Umbilical cord (tissue), 2 donors: Measurements from ENCODE around the gene IFIT5. TPM values are rescaled to one million over a fixed set of nuclear protein-coding genes. Genes with fewer than 3 reads are reported as not detected.
"Not testable (repeated sequence)": the region's sequence is repeated elsewhere in the genome, so short reads cannot be mapped to it uniquely, and the experiment has no call there.

Source experiments
- DNase-seq: peaks from one replicate; pipeline ENCODE4 v3.0.0-alpha.2; 2015; ENCODE audit warnings: low spot score
- total RNA-seq: library from RNA; depleted of rRNA; stranded (reverse); fragments of >200 nt; gene quantifications from one replicate; pipeline ENCODE4 v1.2.3, GENCODE V29; 2014; ENCODE audit warnings: low replicate concordance; ENCODE audit not compliant: insufficient read depth

Gene IFIT5
- total RNA-seq, 1 donor from 2014 or later = 13.5 TPM

DNA sequence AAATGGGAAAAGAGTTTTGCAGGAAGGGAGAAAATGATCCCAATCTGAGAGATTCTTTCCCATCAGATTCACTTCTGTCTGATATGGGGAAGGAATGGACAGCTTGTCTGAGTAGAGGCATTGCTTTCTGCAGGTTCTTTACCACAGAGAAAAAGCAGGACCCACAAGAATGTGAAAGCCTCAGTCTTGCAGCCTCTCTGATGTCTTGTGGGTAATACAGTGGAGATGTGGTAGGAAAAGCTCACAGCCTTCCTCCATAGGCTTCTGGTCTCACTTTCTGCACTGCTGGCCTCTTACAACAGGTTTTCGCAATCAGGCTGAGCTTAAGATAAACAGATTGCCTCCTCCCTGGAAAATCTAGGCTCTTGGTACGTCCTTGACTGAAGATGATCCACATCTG, 21.4 kb upstream of the IFIT5 start:
- DNase-seq = peak; percentile 94

DNA sequence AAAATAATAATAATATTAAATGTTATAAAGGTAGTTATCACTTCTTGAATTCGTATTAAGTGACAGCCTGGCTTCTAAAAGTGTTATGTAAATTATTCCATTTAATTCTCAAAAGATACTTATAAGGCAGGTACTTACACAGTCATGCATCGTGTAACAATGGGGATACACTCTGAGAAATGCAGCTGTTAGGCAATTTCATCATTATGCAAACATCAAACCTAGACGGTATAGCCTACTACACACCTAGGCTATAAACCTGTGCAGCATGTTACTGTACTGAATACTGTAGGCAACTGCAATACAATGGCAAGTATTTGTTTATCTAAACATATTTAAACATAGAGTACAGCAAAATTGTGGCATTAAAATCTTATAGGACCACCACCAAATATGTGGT, 20.5 kb upstream of the IFIT5 start:
- DNase-seq = no peak

- DNase-seq = no peak
These were observed 19.2 kb upstream of the IFIT5 start for GRCh38 chr10:89395141-89395540.

DNA sequence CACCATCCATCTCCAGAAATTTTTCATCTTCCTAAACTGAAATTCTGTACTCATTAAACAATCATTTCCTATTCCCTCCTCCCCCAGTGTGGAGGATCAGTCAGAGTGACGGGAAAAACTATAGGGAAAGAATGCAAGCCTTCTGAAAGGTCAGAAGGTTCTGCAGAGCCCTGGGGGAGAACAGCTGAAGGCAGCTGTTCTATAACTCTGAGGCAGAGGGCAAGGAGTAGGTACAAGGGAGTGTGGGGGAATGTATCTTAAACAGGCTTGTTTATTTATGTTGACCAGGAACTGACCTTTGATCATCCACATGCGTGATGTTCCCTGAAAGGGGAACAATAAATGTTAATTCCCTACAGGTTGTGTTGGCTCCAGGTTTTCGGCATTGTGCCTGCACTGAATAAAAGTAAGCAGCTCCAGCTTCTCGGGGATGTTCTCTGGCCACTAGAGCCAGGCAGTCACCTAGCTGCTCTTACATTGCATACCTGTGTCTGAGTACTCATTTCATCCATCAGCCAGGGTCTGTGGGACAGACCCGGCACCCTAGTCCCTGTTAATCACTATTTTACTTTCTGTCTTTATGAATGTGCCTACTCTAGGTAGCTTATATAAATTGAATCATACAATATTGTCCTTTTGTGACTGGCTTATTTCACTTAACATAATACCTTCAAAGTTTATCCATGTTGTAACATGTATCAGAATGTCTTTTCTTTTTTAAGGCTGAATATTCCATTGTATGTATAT, 16.2 kb upstream of the IFIT5 start:
- DNase-seq = no peak

DNA sequence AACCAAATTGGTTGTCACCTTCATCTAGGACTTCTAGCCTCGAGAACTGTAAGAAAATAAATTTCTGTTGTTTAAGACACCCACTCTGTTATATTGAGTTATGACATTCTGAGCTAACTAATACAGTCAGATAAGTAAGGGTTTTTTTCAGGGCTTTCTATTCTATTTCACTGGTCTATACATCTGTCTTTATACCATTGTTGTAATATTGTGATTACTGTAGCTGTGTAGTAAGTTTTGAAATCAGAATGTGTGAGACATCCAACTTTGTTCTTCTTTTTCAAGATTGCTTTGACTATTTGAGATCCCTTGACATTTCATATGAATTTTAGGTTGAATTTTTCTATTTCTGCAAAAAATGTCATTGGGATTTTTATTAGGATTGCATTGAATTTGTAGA, 14.4 kb upstream of the IFIT5 start:
- no peak for DNase-seq

- DNase-seq = no peak
These were observed 11.3 kb upstream of the IFIT5 start for GRCh38 chr10:89403043-89403442.

DNA sequence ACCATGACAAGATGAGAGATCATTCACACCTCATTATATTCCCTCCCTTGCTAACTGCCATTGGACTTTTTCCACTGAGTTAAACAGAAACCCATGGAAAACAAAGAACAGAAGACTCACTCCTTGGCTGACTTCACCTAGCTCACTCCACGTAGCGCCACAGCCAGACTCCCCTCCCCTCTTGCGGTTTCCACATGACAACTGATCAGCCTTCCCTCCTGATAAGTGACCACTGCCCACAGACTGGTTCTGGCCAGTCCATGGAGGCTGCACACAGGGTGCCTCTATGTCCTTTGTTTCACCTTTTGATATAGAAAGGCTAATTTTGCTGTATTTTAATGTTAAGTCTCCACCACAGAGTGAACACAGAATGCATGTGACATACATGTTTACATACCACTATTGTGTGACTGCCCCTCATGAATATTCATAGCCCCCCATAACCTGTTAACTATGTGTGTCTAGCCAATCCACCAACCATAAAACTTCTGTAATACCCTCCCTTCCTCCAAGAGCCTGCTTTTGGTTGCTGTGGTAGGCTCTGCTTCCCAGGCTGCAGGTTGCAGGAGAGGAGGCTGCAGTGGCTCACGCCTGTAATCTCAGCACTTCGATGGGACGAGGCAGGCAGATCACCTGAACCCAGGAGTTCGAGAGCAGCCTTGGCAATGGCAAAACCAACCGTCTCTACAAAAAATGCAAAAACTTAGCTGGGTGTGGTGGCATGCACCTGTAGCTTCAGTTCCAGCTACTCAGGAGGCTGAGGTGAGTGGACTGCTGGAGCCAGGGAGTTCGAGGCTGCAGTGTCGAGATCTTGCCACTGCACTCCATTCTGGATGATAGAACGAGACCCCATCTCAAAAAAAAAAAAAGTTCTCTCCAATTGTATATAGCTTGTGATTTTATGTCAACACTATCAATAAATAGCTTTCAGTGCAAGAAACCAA, 10.0 kb upstream of the IFIT5 start:
- DNase-seq = no peak

DNA sequence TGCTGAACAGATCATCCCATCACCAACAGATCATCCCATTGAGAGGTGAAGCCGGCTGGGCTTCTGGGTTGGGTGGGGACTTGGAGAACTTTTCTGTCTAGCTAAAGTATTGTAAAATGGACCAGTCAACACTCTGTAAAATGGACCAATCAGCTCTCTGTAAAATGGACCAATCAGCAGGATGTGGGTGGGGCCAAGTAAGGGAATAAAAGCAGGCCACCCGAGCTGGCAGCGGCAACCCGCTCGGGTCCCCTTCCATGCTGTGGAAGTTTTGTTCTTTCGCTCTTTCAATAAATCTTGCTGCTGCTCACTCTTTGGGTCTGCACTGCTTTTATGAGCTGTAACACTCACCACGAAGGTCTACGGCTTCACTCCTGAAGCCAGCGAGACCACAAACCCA, 8.2 kb upstream of the IFIT5 start:
- DNase-seq = not testable (repeated sequence)

DNA sequence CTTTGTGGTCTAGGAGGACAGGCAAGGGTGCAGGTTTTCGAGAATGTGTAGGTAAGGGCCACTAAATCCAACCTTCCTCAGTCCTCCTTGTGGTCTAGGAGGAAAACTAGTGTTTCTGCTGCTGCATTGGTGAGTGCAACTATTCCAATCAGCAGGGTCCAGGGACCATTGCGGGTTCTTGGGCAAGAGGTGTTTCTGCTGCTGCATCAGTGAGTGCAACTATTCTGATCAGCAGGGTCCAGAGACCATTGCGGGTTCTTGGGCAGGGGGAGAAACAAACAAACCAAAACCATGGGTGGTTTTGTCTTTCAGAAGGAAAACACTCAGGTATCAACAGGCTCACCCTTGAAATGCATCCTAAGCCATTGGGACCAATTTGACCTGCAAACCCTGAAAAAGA, 6.6 kb upstream of the IFIT5 start:
- DNase-seq = not testable (repeated sequence)

DNA sequence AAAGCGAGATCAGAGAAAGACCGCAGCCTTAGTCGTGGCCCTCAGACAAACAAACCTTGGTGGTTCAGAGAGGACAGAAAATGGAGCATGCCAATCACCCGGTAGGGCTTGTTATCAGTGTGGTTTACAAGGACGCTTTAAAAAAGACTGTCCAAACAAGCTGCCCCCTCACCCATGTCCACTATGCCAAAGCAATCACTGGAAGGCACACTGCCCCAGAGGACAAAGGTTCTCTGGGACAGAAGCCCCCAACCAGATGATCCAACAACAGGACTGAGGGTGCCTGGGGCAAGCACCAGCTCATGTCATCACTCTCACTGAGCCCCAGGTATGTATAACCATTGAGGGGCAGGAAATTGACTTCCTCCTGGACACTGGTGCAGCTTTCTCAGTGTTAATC, 5.1 kb upstream of the IFIT5 start:
- not testable (repeated sequence) for DNase-seq

GRCh38 chr10:89410551-89410950, 3.8 kb upstream of the IFIT5 start:
- not testable (repeated sequence) for DNase-seq

- not testable (repeated sequence) for DNase-seq
These were observed 3.2 kb upstream of the IFIT5 start for GRCh38 chr10:89411135-89411534.

DNA sequence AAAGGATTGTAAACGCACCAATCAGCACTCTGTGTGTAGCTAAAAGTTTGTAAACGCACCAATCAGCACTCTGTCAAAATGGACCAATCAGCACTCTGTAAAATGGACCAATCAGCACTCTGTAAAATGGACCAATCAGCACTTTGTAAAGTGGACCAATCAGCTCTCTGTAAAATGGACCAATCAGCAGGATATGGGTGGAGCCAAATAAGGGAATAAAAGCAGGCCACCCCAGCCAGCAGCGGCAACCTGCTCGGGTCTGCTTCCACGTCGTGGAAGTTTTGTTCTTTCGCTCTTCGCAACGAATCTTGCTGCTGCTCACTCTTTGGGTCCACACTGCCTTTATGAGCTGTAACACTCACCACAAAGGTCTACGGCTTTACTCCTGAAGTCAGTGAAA, 2.1 kb upstream of the IFIT5 start:
- not testable (repeated sequence) for DNase-seq

DNA sequence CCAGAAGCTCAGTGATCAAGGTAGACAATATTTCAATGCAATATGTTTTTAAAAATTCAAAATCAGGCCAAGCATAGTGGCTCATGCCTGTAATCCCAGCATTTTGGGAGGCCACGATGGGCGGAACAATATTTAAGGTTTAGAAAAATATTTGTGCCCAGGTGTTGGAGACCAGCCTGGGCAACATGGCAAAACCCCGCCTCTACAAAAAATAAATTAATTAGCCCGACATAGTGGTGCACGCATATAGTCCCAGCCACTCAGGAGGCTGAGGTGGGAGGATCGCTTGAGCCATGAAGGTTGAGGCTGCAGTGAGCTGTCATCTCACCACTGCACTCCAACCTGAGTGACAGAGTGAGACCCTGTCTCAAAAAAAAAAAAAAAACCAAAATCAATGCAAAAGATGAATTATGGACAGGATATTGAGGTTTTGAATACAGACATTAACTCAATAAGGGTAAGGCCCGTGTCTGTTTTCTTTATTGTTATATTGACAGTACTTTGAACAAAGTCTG, 913 bp upstream of the IFIT5 start:
- DNase-seq = no peak

DNA sequence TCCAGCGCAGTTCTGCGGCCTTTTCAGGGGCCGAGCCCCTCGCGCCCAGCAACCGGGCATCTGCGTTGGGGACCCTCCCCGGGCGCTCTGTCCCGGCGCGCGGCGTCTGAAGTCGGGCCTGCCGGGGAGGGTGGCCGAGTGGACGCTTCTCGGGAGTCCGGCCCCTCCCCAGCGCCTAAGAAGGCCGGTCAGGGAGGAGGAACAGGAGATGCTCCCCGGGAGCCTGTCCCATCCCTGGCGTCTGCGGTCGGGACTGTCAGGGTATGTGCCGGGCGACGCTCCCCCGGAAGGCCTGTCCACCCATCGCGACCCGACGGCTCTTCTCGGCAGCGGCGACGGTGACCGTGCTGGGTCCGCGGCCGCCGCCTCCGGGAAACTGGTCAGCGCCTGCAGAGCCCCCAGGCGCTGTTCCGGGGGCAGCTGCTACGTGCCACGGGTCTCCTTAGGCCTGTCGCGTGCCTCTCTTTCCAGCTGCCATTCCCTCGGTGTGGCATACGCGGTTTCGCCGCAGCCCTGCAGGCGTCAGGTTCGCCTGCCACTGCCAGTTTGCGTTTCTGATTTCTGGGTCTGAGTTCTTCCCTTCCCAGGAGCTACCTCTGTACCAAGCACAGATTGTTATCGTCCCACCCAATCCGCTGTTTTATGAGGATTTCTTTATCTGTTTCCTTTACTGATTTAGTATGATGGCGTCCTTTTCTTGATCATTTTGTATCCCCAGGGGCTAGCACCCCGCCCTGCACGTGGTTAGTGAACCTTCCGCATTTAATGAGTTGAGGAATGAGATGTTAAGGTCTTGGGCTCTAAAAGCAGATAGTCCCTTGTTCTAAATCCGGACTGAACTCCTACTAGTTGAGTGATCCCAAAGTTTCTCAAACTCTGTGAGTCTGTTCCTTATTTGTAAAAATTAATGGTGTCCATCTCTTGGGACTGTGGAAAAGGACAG, 782 bp downstream of the IFIT5 start:
- peak; percentile 56 for DNase-seq

DNA sequence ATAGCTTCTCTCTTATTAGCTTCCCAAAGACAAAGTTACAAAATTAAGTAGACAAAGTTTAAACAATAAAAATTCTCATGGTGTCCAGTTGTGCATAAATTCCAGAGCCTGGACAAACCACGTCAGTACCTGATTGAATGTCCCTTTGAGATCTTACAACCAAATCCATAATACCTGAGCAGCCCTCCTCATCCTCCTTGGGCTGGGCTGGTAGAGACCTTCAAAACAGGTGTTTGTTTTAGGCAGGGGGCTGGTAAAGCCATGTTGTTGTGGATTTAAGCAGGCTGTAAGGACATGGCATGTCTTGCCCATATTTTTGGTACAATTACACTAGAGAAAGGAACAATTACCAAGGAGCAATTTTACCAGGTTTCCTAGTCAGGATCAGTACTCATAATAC, 2.1 kb downstream of the IFIT5 start:
- no peak for DNase-seq

- DNase-seq = no peak
These were observed 5.2 kb downstream of the IFIT5 start for GRCh38 chr10:89419548-89419947.

DNA sequence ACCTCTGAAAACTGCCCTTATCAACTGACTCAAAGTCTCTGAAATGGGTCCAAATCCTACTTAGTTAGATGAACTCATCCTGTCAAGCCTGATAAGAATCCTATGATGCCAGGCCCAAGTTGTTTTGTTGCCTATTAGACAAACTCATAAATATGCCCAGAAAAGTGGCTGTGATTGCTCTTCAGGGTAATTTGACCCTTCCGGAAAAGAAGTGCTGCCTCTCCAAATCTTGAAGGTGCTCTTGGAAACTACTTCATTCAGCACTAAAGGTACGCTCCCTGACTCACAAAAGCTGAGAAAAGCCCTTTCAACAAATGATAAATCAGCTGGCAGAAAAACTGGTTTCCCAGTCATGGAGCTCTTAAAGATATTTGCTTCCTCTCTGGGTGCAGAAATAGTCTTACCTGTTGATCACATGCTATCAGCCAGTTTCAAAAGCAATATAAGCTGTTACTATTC, 6.7 kb downstream of the IFIT5 start:
- DNase-seq = peak; percentile 59

DNA sequence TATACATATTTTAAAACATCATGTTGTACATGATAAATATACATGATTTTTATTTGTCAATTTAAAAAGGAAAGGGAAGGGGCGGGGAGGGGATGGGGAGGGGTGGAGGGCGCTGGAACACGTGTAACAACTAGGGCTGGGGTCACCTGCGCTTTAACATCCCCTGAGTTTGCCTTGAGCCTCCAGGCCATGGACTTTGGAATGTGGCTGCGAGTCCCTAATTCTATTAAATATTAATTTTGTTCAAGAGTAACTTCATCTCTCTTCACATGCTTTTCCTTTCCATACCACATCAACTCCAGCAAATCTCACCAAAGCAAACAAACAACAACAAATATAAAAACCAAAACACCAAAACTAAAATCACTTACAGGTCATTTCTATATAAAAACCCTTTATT, 10.6 kb downstream of the IFIT5 start:
- no peak for DNase-seq

DNA sequence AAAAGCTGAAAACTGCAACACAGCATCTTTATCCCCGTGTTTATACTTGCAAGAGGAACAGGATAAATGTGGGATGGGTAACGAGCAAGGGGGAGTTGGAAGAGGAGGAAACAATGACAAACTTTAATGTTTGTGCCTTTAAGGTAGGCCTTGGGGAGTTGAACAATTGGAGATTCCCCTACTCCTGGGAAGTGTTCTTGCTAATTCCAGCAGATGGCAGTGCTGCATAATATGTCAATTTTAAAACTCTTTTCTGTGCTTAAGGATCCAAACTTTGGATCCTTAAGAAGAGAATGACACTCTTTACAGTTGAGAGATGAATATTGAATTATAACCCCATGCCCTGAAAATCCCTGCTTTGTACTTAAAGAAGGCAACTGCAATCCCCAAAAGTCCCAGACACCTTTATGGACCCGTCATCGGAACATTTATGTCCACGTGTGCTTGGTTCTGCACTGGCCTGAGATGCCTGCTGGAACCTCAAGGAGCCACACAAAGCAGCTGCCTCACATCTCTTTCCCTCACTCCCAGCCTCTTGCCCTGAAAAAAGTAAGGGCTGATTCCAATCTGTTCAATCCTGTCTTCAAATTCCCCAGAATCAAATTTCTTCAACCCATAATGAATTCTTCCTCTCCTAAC, 12.0 kb downstream of the IFIT5 start:
- peak; percentile 67 for DNase-seq

DNA sequence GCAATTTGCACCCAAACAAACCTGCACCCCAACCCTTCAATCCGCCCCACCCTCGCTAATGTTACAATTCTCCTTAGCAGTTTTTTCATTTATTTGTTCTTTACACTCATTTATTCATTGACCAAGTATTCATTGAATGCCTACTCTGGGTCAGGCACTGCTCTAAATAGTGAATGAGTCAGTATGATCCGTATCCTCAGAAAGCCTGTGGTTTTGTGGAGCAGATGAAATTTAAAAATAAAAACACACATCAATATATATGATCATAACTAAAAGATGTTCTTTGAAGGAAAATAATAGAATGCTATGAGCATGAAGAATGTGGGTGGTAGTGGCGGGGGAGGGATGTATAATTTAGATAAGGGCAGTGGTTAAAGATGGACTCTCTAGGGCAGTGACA, 13.3 kb downstream of the IFIT5 start:
- DNase-seq = no peak
